ENCODE measurements around the gene PTP4A2. TPM values are rescaled to one million over a fixed set of nuclear protein-coding genes. Genes with fewer than 3 reads are reported as not detected.
"Not testable (repeated sequence)": the region's sequence is repeated elsewhere in the genome, so short reads cannot be mapped to it uniquely, and the experiment has no call there.

PTP4A2 gene
- total RNA-seq, 1 donor from 2014 or later: 162 TPM

GRCh38 chr1:31900790-31901189, 37.4 kb downstream of the PTP4A2 start:
- Mint-ChIP-seq H3K36me3 (ENCODE audit: low read depth, unreplicated experiment) (peaks cover 8% of the 10 kb centered on the region), H3K27ac (ENCODE audit: unreplicated experiment) (peak overlapping the region; percentile 25), H3K27me3 (ENCODE audit: unreplicated experiment) (peaks cover 4% of the 10 kb centered on the region), H3K9me3 (ENCODE audit: unreplicated experiment) (no peaks in the 10 kb centered on the region), H3K4me3 (ENCODE audit: unreplicated experiment) (no peak overlapping the region), H3K4me1 (ENCODE audit: unreplicated experiment) (no peaks in the 10 kb centered on the region)
- DNase-seq (ENCODE audit: low spot score): no peak
- TF ChIP-seq CTCF (IDR thresholded peaks at IDR 0.05; ENCODE audit: unreplicated experiment): no peak

- no peak overlapping the region for H3K27ac Mint-ChIP-seq (ENCODE audit: unreplicated experiment)
- H3K4me3 Mint-ChIP-seq (ENCODE audit: unreplicated experiment): no peak overlapping the region
- H3K9me3 Mint-ChIP-seq (ENCODE audit: unreplicated experiment): no peaks in the 10 kb centered on the region
- peaks cover 2% of the 10 kb centered on the region for H3K27me3 Mint-ChIP-seq (ENCODE audit: unreplicated experiment)
- DNase-seq (ENCODE audit: low spot score): no peak
- H3K4me1 Mint-ChIP-seq (ENCODE audit: unreplicated experiment): no peaks in the 10 kb centered on the region
- no peak for TF ChIP-seq CTCF (IDR thresholded peaks at IDR 0.05; ENCODE audit: unreplicated experiment)
- H3K36me3 Mint-ChIP-seq (ENCODE audit: low read depth, unreplicated experiment): peaks cover 3% of the 10 kb centered on the region
Observed at GRCh38 chr1:31897526-31898100, 40.6 kb downstream of the PTP4A2 start.

- H3K4me1 Mint-ChIP-seq (ENCODE audit: unreplicated experiment); H3K9me3 Mint-ChIP-seq (ENCODE audit: unreplicated experiment); H3K4me3 Mint-ChIP-seq (ENCODE audit: unreplicated experiment); H3K27me3 Mint-ChIP-seq (ENCODE audit: unreplicated experiment); H3K36me3 Mint-ChIP-seq (ENCODE audit: low read depth, unreplicated experiment); DNase-seq (ENCODE audit: low spot score); H3K27ac Mint-ChIP-seq (ENCODE audit: unreplicated experiment): not testable (repeated sequence)
Observed at GRCh38 chr1:31895474-31896198, 42.5 kb downstream of the PTP4A2 start.

GRCh38 chr1:31891280-31891679, 46.9 kb downstream of the PTP4A2 start:
- no peak for DNase-seq (ENCODE audit: low spot score)
- no peak for TF ChIP-seq CTCF (IDR thresholded peaks at IDR 0.05; ENCODE audit: unreplicated experiment)
- Mint-ChIP-seq H3K4me3 (ENCODE audit: unreplicated experiment) (no peak overlapping the region), H3K27ac (ENCODE audit: unreplicated experiment) (no peak overlapping the region), H3K9me3 (ENCODE audit: unreplicated experiment) (no peaks in the 10 kb centered on the region), H3K36me3 (ENCODE audit: low read depth, unreplicated experiment) (no peaks in the 10 kb centered on the region), H3K27me3 (ENCODE audit: unreplicated experiment) (no peaks in the 10 kb centered on the region), H3K4me1 (ENCODE audit: unreplicated experiment) (peaks cover 5% of the 10 kb centered on the region)

- Mint-ChIP-seq H3K4me3 (ENCODE audit: unreplicated experiment) (no peak overlapping the region), H3K36me3 (ENCODE audit: low read depth, unreplicated experiment) (no peaks in the 10 kb centered on the region), H3K4me1 (ENCODE audit: unreplicated experiment) (peaks cover 5% of the 10 kb centered on the region), H3K9me3 (ENCODE audit: unreplicated experiment) (no peaks in the 10 kb centered on the region), H3K27me3 (ENCODE audit: unreplicated experiment) (no peaks in the 10 kb centered on the region), H3K27ac (ENCODE audit: unreplicated experiment) (no peak overlapping the region)
- no peak for DNase-seq (ENCODE audit: low spot score)
- TF ChIP-seq CTCF (IDR thresholded peaks at IDR 0.05; ENCODE audit: unreplicated experiment): no peak
Observed at GRCh38 chr1:31888291-31888690, 49.9 kb downstream of the PTP4A2 start.
